Measurements from ENCODE around the gene VPS16.

- TF ChIP-seq CTCF (IDR thresholded peaks at IDR 0.05) = no peak
- no peak for TF ChIP-seq POLR2AphosphoS5 (IDR thresholded peaks at IDR 0.05; ENCODE audit: insufficient read depth in 1 of 2, low read depth in 1 of 2)
These were observed 36.3 kb upstream of the VPS16 start for GRCh38 chr20:2804041-2804828.
